OCI-LY1 (cell line): ENCODE measurements around the gene MT1A.

Experiments
- CTCF ChIP-seq: fragments of 200-600 bp; sonication (generic), shearing (Covaris generic); IDR thresholded peaks from 2 replicates; pipeline ENCODE4 v1.5.1; 2017; ENCODE audit warnings: mild to moderate bottlenecking, antibody characterized with exemption, low read length, moderate library complexity, mixed read lengths
- EZH2 ChIP-seq: fragments of 200-600 bp; sonication (generic), shearing (Covaris generic); IDR thresholded peaks from 2 replicates; pipeline ENCODE4 v1.8.0; 2017; ENCODE audit warnings: borderline replicate concordance, mixed run types, mild to moderate bottlenecking, antibody characterized with exemption, low read length, moderate library complexity, mixed read lengths

- TF ChIP-seq CTCF = no peak
- no peak for TF ChIP-seq EZH2
Observed at GRCh38 chr16:56657555-56658326, 19.3 kb downstream of the MT1A start, which contains the start of gene MT1F.
